A673 (cell line): ENCODE results near the gene LURAP1L. TPM values are rescaled to one million over a fixed set of nuclear protein-coding genes. Genes with fewer than 3 reads are reported as not detected.

Source experiments
- BruUV-seq: library from RNA; stranded (reverse); fragments of 400-500 nt; replicated peaks from 2 replicates; lab custom pipeline; 2021; lab: Mats Ljungman, UMichigan
- CTCF ChIA-PET: fragments of 300-600 bp; sonication (Branson Sonifier 250); formaldehyde crosslinking; loops from one replicate; lab custom pipeline; 2022; ENCODE audit warnings: antibody characterized with exemption; lab: Charles Lee
- POLR2A ChIA-PET: fragments of 300-600 bp; sonication (Branson Sonifier 250); formaldehyde crosslinking; loops from one replicate; lab custom pipeline; 2022; ENCODE audit warnings: antibody characterized with exemption; ENCODE audit not compliant: low non-redundant PET; lab: Charles Lee
- DNase-seq: peaks from one replicate; pipeline ENCODE4 v3.0.0-alpha.2; 2015; ENCODE audit warnings: low spot score
- H3K27ac ChIP-seq: fragments of 200-600 bp; sonication (generic); 2 replicates; pipeline ENCODE4 v1.5.1; 2016; ENCODE audit warnings: mixed run types, low read depth, mild to moderate bottlenecking, mixed read lengths, antibody characterized with exemption, low read length; ENCODE audit not compliant: poor library complexity, severe bottlenecking
- H3K27me3 ChIP-seq: fragments of 200-600 bp; sonication (generic); replicated peaks from 2 replicates; pipeline ENCODE4 v1.6.1; 2017; ENCODE audit warnings: mixed run types, low read depth, mild to moderate bottlenecking, mixed read lengths, antibody characterized with exemption, low read length; ENCODE audit not compliant: insufficient read depth, poor library complexity
- H3K36me3 ChIP-seq: fragments of 200-600 bp; sonication (generic); 2 replicates; pipeline ENCODE4 v1.6.1; 2016; ENCODE audit warnings: mixed run types, mild to moderate bottlenecking, mixed read lengths, antibody characterized with exemption, low read length; ENCODE audit not compliant: insufficient read depth, poor library complexity, severe bottlenecking
- H3K4me1 ChIP-seq: fragments of 200-600 bp; sonication (generic); 2 replicates; pipeline ENCODE4 v1.6.1; 2017; ENCODE audit warnings: mixed run types, mild to moderate bottlenecking, mixed read lengths, antibody characterized with exemption, low read length; ENCODE audit not compliant: insufficient read depth, poor library complexity, severe bottlenecking
- H3K4me3 ChIP-seq: fragments of 200-600 bp; sonication (generic); 2 replicates; pipeline ENCODE4 v1.5.1; 2016; ENCODE audit warnings: low read depth, mixed run types, mild to moderate bottlenecking, mixed read lengths, low read length; ENCODE audit not compliant: poor library complexity, severe bottlenecking
- H3K9me3 ChIP-seq: fragments of 200-600 bp; sonication (generic); 2 replicates; pipeline ENCODE4 v1.6.1; 2016; ENCODE audit warnings: mixed run types, low read depth, mild to moderate bottlenecking, mixed read lengths, antibody characterized with exemption, low read length; ENCODE audit not compliant: poor library complexity, severe bottlenecking
- CTCF ChIP-seq: fragments of 300-800, 200-600 bp; sonication (generic); conservative IDR thresholded peaks from 2 replicates; pipeline ENCODE4 v1.5.1; 2017; ENCODE audit warnings: low read depth, mild to moderate bottlenecking, antibody characterized with exemption, low read length, moderate library complexity, mixed read lengths
- EZH2 ChIP-seq: fragments of 200-600 bp; sonication (generic); IDR thresholded peaks from 2 replicates; pipeline ENCODE4 v1.6.1; 2017; ENCODE audit warnings: borderline replicate concordance, low read depth, mild to moderate bottlenecking, mixed read lengths, antibody characterized with exemption, low read length; ENCODE audit not compliant: poor library complexity, severe bottlenecking
- intact Hi-C: fragments of 100-400 bp; cut with micrococcal nuclease; formaldehyde crosslinking; loops from one replicate; pipeline ENCODE4 v1.10.0; 2022; ENCODE audit not compliant: unreplicated experiment
- total RNA-seq: library from RNA; stranded (reverse); gene quantifications from 2 replicates; pipeline ENCODE4 v1.2.3, GENCODE V29; 2021

The LURAP1L gene
- total RNA-seq, 1 experiment from 2014 or later = 0.60 TPM

- Histone ChIP-seq H3K27ac (no peak overlapping the region), H3K9me3 (no peaks in the 10 kb centered on the region), H3K4me1 (no peaks in the 10 kb centered on the region), H3K36me3 (no peaks in the 10 kb centered on the region), H3K4me3 (no peak overlapping the region), H3K27me3 (no peaks in the 10 kb centered on the region)
- CTCF ChIA-PET = no interaction called here
- no peak for DNase-seq
- no peak for TF ChIP-seq CTCF
- TF ChIP-seq EZH2 = no peak
- BruUV-seq = no TSS peak
- intact Hi-C loops = no loop called here
- POLR2A ChIA-PET = no interaction called here
These were observed 43.9 kb upstream of the LURAP1L start for GRCh38 chr9:12730927-12731326.

- no peak overlapping the region for H3K27ac ChIP-seq
- no peak for DNase-seq
- no peaks in the 10 kb centered on the region for H3K27me3 ChIP-seq
- H3K4me1 ChIP-seq = no peaks in the 10 kb centered on the region
- H3K36me3 ChIP-seq = no peaks in the 10 kb centered on the region
- TF ChIP-seq EZH2 = no peak
- TF ChIP-seq CTCF = no peak
- CTCF ChIA-PET = no interaction called here
- POLR2A ChIA-PET = no interaction called here
- no peak overlapping the region for H3K4me3 ChIP-seq
- intact Hi-C loops = no loop called here
- no peaks in the 10 kb centered on the region for H3K9me3 ChIP-seq
- BruUV-seq = no TSS peak
These were observed 41.8 kb upstream of the LURAP1L start for GRCh38 chr9:12732971-12733370.

- intact Hi-C loops = no loop called here
- no peak overlapping the region for H3K4me3 ChIP-seq
- H3K27ac ChIP-seq = no peak overlapping the region
- no peaks in the 10 kb centered on the region for H3K27me3 ChIP-seq
- ChIA-PET CTCF (no interaction called here), POLR2A (no interaction called here)
- no peaks in the 10 kb centered on the region for H3K4me1 ChIP-seq
- TF ChIP-seq EZH2 (no peak), CTCF (no peak)
- no TSS peak for BruUV-seq
- no peaks in the 10 kb centered on the region for H3K36me3 ChIP-seq
- no peaks in the 10 kb centered on the region for H3K9me3 ChIP-seq
- no peak for DNase-seq
These were observed 39.2 kb upstream of the LURAP1L start for GRCh38 chr9:12735665-12736064.
